Hematopoietic multipotent progenitor cell treated with erythropoietin and hydrocortisone succinate and interleukin-3 and kit ligand, for 8 days (in vitro differentiated cells): ENCODE results near the gene CMIP.
"Not testable (repeated sequence)": the region's sequence is repeated elsewhere in the genome, so short reads cannot be mapped to it uniquely, and the experiment has no call there.

Experiments used
- DNase-seq: peaks from one replicate; pipeline ENCODE4 v3.0.0-alpha.2; 2015

Gene CMIP

DNA sequence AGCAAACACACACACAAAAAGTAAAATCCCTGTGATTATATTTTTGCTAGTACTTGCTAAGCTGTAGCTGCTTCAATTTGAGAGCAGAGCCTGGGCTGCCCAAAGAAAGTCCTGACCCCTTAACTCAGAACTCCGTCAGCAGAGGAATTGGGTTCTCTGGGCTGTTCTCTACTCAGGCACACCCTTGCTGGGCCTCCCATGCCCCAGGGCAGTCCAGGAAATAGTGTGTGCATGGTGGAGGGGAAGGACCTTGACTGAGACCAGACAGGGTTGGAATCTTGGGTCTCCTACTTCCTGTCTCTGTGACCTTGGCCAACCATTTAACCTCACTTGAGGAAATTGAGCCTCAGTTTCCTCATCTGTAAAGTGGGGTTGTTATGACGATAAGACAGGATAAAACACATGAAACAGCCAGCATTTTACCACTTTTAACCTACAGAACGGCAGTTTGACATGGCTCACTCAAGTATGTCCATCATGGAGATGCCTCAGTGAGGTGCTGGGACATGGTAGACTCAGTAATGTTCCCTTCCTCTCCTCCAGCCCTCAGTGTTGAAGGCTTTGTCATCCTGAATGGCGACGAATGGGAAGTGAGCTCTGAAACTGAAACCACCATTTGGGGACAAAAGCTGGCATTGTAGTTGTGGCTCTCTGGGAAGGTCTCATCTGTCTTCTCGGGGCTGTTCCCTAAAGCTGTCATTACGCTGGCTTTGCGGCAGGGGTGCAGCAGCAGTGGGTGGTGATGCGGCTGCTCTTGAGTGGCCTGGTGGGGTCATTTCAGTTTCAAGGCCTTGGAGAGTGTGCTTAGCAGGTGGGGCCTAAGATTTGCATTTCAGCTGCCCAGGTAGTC, 74.9 kb downstream of the CMIP start:
- DNase-seq, result no peak

- DNase-seq, result no peak
Observed at GRCh38 chr16:81520151-81520470, 75.5 kb downstream of the CMIP start.

GRCh38 chr16:81520560-81521135, 76.0 kb downstream of the CMIP start:
- no peak for DNase-seq

- DNase-seq, result no peak
Observed at GRCh38 chr16:81521141-81521626, 76.6 kb downstream of the CMIP start.

DNA sequence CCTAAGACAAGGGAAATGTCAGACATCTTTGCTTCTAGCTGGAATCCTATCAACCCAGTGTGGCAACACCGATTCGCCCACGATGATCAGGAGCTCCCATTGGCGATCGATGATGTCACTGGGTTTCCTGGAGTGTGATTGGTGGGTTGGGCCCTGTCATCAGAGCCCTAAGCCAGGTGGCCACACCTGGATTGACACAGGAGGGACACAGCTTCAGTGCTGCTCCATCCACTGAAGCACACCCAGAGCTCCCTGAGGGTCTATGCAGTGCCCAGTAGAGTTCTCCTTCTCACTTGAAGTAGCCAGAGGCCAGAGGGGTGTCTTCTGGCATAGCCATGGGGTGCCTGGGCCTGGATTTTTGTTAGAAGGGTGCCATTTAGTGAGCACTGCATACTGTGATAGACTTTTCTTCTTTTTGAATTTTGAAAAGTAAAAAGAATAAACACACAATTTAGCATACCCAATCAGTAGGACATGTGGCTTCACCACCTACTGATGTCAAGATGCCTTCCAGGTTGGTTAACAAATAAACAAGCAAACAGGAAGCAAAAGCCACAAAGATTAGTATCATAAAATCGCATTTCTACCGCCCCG, 77.6 kb downstream of the CMIP start:
- DNase-seq, result peak; percentile 46

DNA sequence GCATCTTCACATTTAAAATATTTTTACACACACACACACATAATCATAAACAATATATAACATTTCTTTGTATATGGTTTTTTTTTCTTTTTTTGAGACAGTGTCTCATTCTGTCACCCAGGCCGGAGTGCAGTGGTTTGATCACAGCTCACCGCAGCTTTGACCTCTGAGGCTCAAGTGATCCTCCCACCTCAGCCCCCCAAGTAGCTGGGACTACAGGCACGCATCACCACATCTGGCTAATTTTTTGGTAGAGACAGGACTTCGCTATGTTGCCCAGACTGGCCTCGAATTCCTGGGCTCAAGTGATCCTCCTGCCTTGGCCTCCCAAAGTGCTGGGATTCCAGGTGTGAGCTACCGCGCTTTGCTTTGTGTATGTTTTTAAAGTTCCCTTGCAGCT, 78.2 kb downstream of the CMIP start:
- not testable (repeated sequence) for DNase-seq

GRCh38 chr16:81523387-81524115, 78.9 kb downstream of the CMIP start:
- DNase-seq, result no peak

DNA sequence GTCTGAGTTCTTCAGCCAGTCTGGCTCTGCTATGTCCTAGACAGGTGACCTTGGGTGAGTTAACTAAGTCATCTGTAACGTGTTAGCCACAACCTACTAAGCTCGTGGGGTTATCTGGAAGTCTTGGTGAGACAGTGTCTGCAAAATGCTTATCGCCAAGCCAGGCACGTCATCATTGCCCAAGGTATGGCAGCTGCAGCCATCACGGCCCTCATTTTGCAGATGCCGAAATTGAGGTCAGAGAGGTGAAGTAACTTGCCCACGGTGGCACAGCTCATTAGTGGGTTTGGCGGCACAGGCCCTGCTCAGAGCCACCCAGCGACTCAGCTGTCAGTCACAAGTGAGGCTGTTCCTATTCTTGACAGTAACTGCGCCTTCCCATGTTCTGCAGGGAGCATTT, 79.8 kb downstream of the CMIP start:
- peak; percentile 25 for DNase-seq

DNA sequence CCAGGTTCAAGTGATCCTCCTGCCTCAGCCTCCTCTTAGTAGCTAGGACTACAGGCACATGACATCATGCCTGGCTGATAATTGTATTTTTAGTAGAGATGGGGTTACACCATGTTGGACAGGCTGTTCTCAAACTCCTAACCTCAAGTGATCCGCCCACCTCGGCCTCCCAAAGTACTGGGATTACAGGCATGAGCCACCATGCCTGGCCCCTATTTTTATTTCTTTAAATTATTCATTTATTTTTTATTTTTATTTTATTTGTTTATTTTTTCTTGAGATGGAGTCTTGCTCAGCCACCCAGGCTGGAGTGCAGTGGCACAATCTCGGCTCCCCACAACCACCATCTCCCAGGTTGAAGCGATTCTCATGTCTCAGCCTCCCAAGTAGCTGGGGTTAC, 80.3 kb downstream of the CMIP start:
- DNase-seq, result not testable (repeated sequence)

DNA sequence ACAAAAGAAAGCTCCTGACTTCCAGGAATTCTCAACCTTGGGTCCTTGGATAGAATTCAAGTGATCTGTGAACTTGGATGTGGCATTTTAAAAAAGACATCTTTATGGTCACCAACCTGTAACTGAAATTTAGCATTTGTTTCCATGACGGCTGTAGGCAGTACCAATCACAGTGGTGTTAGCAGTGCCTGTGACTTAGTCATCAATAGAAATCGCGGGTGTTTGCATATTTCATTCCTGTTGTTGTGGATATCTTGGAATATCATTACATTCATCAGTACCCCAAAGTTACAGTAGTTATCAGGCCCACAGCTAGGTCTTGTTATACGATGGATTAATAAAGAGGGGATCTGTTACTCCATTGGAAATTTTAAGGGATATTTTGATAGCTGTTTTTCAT, 81.6 kb downstream of the CMIP start:
- DNase-seq, result no peak

- DNase-seq, result peak; percentile 93
Observed at GRCh38 chr16:81526935-81527334, 82.3 kb downstream of the CMIP start.

DNA sequence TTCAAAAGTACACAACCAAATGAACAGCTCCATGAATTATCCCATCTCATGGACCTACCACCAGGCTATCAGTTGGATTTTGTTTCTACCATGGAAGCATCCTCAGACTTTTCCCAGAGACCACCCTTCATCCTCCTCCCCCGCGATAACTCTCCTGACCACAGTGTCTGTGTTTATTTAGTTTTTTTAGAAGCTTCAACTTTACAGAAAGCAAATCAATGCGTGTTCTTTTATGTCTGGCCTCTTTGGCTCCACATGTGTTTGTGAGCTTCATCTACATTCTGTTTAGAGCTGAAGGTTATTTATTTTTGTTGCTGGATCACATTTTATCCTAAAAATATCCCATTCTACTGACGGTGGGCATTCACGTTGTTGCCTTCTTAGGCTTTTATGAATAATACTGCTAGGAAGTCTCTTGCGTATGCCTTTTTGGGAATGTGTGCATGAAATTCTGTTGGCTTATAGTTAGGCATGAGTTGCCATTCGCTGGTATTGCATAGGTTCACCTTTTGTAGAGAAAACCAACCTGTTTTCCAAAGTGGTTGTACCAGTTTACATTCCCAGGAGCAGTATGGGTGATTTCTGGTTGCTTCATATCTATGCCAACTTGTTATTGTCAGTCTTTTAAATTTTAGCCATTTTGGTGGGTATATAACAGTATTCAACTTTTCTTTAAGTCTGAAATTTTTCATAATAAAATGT, 83.0 kb downstream of the CMIP start:
- no peak for DNase-seq

GRCh38 chr16:81528256-81528655, 83.6 kb downstream of the CMIP start:
- DNase-seq, result peak; percentile 53

- no peak for DNase-seq
Observed at GRCh38 chr16:81530296-81530721, 85.7 kb downstream of the CMIP start.

DNA sequence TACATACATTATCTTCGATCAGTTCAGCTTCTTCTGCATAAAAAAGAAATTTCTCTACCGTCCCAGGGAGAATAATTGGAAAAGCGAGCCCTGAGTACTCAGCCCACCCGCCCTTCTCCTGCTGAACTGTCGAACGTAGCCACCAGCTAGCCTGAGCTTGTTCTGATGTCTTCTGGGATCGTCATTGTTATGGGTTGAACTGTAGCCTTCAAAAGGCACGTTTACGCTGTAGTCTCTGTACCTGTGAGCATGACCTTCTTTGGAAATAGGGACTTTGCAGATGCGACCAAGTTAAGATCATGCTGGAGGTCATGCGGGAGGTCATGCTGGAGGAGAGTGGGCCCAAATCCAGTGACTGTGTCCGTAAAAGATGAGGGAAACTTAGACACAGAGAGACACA, 86.2 kb downstream of the CMIP start:
- no peak for DNase-seq

GRCh38 chr16:81531419-81531821, 86.8 kb downstream of the CMIP start:
- no peak for DNase-seq

- no peak for DNase-seq
Observed at GRCh38 chr16:81532491-81533174, 88.0 kb downstream of the CMIP start.

DNA sequence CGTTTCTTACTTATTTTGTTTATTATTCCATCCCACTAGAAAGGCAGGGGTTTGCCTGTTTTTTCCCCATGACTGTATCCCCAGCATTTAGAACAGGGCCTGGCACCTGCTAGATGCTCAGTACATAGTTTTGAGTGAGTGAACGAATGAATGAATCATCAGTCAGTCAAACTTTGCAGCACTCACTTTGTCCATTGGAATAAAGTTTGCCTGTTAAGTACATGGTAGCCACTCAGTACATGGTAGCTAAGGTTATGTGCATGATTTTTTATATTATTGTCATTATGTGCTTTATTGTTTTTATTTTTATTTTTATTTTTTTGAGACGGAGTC, 88.5 kb downstream of the CMIP start:
- no peak for DNase-seq

DNA sequence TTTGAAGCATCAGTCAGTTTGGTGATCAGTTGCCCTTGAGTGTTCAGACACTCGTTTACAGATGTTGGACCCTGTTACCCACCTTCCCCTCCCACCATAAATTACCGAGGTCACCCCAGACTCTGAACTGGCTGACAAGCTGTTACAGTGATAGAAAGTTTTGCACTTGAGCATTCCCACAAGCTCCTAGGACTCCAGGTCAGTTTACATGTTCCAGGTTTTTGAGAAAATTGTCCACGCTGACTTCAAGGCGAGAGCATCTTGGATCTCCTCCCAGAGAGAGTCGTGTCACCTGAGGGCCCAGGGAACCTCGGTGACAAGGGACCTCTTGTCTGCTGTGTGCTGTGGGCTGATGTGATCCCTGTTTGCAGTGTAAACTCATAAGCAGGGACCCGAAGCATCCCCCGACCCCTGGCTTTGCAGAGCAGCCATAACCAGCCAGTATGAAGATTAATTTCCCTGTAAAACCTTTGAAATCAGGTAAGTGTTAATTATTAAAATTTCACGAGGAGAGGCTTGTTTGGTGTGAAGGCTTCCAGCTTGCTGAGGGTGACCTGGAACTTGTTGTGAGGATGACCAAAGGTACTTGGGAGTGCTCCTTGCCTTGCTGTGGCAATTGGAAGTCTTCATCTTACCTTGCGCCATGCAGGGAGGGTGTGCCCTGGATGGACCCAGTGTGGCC, 91.2 kb downstream of the CMIP start:
- DNase-seq, result no peak

DNA sequence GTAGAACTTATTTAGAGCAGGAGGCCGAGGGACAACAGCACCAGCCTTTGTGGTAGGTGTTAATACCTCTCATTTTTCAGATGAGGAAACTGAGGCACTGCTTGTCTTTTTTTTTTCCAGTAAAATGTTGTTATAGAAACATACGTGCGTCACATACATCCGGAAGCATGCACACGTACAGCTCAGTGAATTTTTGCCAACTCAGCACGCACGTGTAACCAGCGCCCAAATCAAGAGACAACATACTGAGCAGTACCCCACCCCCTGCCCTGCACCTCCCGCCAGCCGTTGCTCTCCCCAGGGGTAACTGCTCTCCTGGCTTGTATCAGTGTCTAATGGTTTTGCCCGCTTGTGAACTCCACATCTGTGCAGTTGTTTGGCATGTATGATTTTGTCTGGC, 92.0 kb downstream of the CMIP start:
- no peak for DNase-seq

DNA sequence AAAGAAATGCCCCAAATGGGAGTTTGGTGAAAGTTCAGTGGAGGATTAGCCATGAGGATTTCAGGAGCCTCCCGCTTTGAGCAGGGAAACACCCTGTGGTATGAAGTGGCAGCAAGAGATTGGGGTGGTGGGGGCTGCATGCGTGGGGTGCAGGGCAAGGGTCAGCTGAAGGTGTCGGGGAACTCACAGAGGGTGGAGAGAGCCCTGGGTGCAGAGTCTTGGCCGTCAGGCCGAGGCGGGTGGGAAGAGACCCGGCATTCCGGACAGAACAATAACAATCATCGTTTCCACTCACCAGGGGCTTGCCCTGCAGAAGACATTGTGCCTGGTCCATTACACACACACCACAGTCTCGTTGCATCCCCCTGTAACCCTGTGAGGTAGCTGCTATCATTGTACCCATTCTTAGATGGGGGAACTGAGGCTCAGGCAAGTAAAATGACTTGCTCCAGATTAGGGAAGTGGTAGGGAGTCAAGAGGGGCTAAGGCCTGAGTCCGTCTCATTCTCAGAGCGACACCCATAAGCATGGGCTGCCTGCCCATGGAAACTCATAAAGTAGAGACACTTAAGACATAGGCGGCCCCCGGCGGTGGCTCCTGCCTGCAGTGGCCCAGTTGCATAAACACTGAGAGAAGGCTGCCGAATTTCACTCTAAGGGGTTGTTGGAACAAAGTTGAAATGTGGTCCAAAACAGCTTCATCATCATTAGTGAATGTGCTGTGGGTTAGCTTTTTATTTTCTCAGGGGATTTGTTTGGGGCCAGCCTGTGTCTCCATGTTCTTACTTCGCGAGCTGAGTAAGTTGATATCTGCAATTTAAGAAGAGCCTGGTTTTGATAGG, 93.3 kb downstream of the CMIP start:
- no peak for DNase-seq
